ENCODE results near the gene CTAG2.
"Not testable (repeated sequence)": the region's sequence is repeated elsewhere in the genome, so short reads cannot be mapped to it uniquely, and the experiment has no call there.

DNA sequence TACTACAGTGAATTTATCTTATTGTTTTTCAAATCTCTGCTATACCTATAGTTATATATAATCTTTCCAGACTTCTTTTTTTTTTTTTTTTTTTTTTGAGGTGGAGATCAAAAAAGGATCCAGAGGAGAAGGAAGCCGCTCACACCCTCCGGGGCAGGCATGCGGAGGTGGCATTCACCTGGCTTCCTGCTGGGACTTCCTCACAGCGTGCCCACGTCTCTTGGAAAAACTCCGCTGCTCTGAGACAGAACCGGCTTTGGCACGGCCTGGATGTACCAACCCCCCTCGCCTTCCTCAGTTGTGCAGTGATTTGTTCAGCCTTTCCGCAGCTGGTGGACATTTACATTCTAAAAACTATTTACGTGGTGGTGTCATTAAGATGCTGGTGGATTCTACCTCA, 45.4 kb downstream of the CTAG2 start:
- TF ChIP-seq, protein P1, sequence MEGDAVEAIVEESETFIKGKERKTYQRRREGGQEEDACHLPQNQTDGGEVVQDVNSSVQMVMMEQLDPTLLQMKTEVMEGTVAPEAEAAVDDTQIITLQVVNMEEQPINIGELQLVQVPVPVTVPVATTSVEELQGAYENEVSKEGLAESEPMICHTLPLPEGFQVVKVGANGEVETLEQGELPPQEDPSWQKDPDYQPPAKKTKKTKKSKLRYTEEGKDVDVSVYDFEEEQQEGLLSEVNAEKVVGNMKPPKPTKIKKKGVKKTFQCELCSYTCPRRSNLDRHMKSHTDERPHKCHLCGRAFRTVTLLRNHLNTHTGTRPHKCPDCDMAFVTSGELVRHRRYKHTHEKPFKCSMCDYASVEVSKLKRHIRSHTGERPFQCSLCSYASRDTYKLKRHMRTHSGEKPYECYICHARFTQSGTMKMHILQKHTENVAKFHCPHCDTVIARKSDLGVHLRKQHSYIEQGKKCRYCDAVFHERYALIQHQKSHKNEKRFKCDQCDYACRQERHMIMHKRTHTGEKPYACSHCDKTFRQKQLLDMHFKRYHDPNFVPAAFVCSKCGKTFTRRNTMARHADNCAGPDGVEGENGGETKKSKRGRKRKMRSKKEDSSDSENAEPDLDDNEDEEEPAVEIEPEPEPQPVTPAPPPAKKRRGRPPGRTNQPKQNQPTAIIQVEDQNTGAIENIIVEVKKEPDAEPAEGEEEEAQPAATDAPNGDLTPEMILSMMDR (IDR thresholded peaks at IDR 0.05): not testable (repeated sequence)
- TF ChIP-seq POLR2A, EP300, POLR2AphosphoS5 (IDR thresholded peaks at IDR 0.05): not testable (repeated sequence)

Data from stomach (tissue), 4 donors.